H9 (cell line): Measurements from ENCODE around the gene ZNF385B. TPM values are rescaled to one million over a fixed set of nuclear protein-coding genes. Genes with fewer than 3 reads are reported as not detected.

ENCODE experiments used
- DNase-seq: peaks from one replicate; pipeline ENCODE4 v3.0.0-alpha.2; 2017
- H2AFZ ChIP-seq: one replicate; pipeline ENCODE4 v1.6.1; 2013; ENCODE audit warnings: mild to moderate bottlenecking, low read length, control low read depth, moderate library complexity
- H2AK5ac ChIP-seq: 2 replicates; pipeline ENCODE4 v1.6.1; 2013; ENCODE audit warnings: low read length, control low read depth, mixed read lengths; ENCODE audit not compliant: insufficient read length
- H2BK120ac ChIP-seq: one replicate; pipeline ENCODE4 v1.6.1; 2013; ENCODE audit warnings: low read depth, mild to moderate bottlenecking, low read length, control low read depth, inconsistent platforms; ENCODE audit not compliant: poor library complexity, severe bottlenecking
- H2BK12ac ChIP-seq: 2 replicates; pipeline ENCODE4 v1.6.1; 2013; ENCODE audit warnings: low read length, control low read depth, mixed read lengths, low read depth; ENCODE audit not compliant: insufficient read length
- H2BK15ac ChIP-seq: 2 replicates; pipeline ENCODE4 v1.6.1; 2013; ENCODE audit warnings: low read depth, low read length, control low read depth
- H2BK20ac ChIP-seq: one replicate; pipeline ENCODE4 v1.6.1; 2013; ENCODE audit warnings: low read depth, mild to moderate bottlenecking, low read length, control low read depth, inconsistent platforms; ENCODE audit not compliant: poor library complexity, severe bottlenecking
- H2BK5ac ChIP-seq: 2 replicates; pipeline ENCODE4 v1.6.1; 2013; ENCODE audit warnings: low read length, control low read depth, mixed read lengths; ENCODE audit not compliant: insufficient read length
- H3K14ac ChIP-seq: 2 replicates; pipeline ENCODE4 v1.6.1; 2013; ENCODE audit warnings: low read length, control low read depth; ENCODE audit not compliant: insufficient read depth
- H3K18ac ChIP-seq: 2 replicates; pipeline ENCODE4 v1.6.1; 2013; ENCODE audit warnings: low read depth, mild to moderate bottlenecking, mixed read lengths, low read length, control low read depth; ENCODE audit not compliant: insufficient read length
- H3K23ac ChIP-seq: 2 replicates; pipeline ENCODE4 v1.6.1; 2013; ENCODE audit warnings: low read length, control low read depth, mixed read lengths, low read depth; ENCODE audit not compliant: insufficient read length
- H3K23me2 ChIP-seq: 2 replicates; pipeline ENCODE4 v1.6.1; 2013; ENCODE audit warnings: low read depth, mild to moderate bottlenecking, mixed read lengths, low read length, control low read depth; ENCODE audit not compliant: insufficient read length, poor library complexity, severe bottlenecking
- H3K27ac ChIP-seq: 2 replicates; pipeline ENCODE4 v1.5.1; 2013; ENCODE audit warnings: low read length, control low read depth, mixed read lengths, low read depth; ENCODE audit not compliant: insufficient read length
- H3K27me3 ChIP-seq: 2 replicates; pipeline ENCODE4 v1.6.1; 2013; ENCODE audit warnings: low read length, control low read depth, inconsistent platforms; ENCODE audit not compliant: insufficient read depth
- H3K4ac ChIP-seq: 2 replicates; pipeline ENCODE4 v1.6.1; 2013; ENCODE audit warnings: low read depth, mild to moderate bottlenecking, control low read depth, inconsistent platforms, low read length, moderate library complexity
- H3K4me1 ChIP-seq: 2 replicates; pipeline ENCODE4 v1.6.1; 2013; ENCODE audit warnings: low read length, control low read depth, inconsistent platforms; ENCODE audit not compliant: insufficient read depth
- H3K4me2 ChIP-seq: 2 replicates; pipeline ENCODE4 v1.6.1; 2013; ENCODE audit warnings: low read length, control low read depth, mixed read lengths; ENCODE audit not compliant: insufficient read length, insufficient read depth
- H3K56ac ChIP-seq: 2 replicates; pipeline ENCODE4 v1.6.1; 2013; ENCODE audit warnings: low read depth, mild to moderate bottlenecking, mixed read lengths, low read length, control low read depth; ENCODE audit not compliant: insufficient read length
- H3K79me1 ChIP-seq: 2 replicates; pipeline ENCODE4 v1.6.1; 2013; ENCODE audit warnings: low read depth, mild to moderate bottlenecking, moderate library complexity, low read length, control low read depth, inconsistent platforms; ENCODE audit not compliant: insufficient read depth, poor library complexity, severe bottlenecking
- H3K79me2 ChIP-seq: 2 replicates; pipeline ENCODE4 v1.6.1; 2013; ENCODE audit warnings: low read length, control low read depth, inconsistent platforms; ENCODE audit not compliant: insufficient read depth
- H3K9ac ChIP-seq: 2 replicates; pipeline ENCODE4 v1.6.1; 2013; ENCODE audit warnings: low read length, control low read depth, mixed read lengths; ENCODE audit not compliant: insufficient read length; ENCODE audit errors: extremely low read depth
- H3K9me3 ChIP-seq: one replicate; pipeline ENCODE4 v1.6.1; 2013; ENCODE audit warnings: low read depth, low read length, inconsistent platforms; ENCODE audit not compliant: control insufficient read depth
- H3T11ph ChIP-seq: one replicate; pipeline ENCODE4 v1.6.1; 2013; ENCODE audit warnings: mild to moderate bottlenecking, low read length, control low read depth, inconsistent platforms
- H4K20me1 ChIP-seq: one replicate; pipeline ENCODE4 v1.6.1; 2013; ENCODE audit not compliant: control insufficient read depth, insufficient read length, insufficient read depth
- H4K5ac ChIP-seq: 2 replicates; pipeline ENCODE4 v1.6.1; 2013; ENCODE audit warnings: low read depth, mild to moderate bottlenecking, mixed read lengths, low read length, control low read depth; ENCODE audit not compliant: insufficient read length
- H4K8ac ChIP-seq: replicated peaks from 2 replicates; pipeline ENCODE4 v1.6.1; 2013; ENCODE audit warnings: low read length, control low read depth, mixed read lengths, low read depth; ENCODE audit not compliant: insufficient read length
- H4K91ac ChIP-seq: 2 replicates; pipeline ENCODE4 v1.6.1; 2013; ENCODE audit warnings: low read depth, mild to moderate bottlenecking, moderate library complexity, mixed read lengths, low read length, control low read depth; ENCODE audit not compliant: insufficient read length
- H3K27ac Mint-ChIP-seq, 3 experiments: 2 replicates in 2 of 3; 3 replicates in 1 of 3; pipeline ENCODE4 v1.8.0; 2020 to 2021; ENCODE audit warnings: mixed read lengths in 3 of 3, mild to moderate bottlenecking in 1 of 3, moderate library complexity in 1 of 3
- H3K27me3 Mint-ChIP-seq: 2 replicates; pipeline ENCODE4 v1.8.0; 2021; ENCODE audit warnings: low read depth, mild to moderate bottlenecking, moderate library complexity, mixed read lengths
- H3K36me3 Mint-ChIP-seq, 3 experiments: 2 replicates in 2 of 3; 3 replicates in 1 of 3; pipeline ENCODE4 v1.8.0; 2020 to 2021; ENCODE audit warnings: low read depth in 3 of 3, mixed read lengths in 3 of 3; ENCODE audit not compliant: insufficient read depth in 1 of 3
- H3K4me1 Mint-ChIP-seq, 2 experiments: 2 replicates each; pipeline ENCODE4 v1.8.0; 2020; ENCODE audit warnings: mixed read lengths in 2 of 2
- H3K4me3 Mint-ChIP-seq, 2 experiments: 2 replicates in 1 of 2; 3 replicates in 1 of 2; pipeline ENCODE4 v1.8.0; 2020 to 2021; ENCODE audit warnings: mild to moderate bottlenecking in 2 of 2, mixed read lengths in 2 of 2, moderate library complexity in 1 of 2
- H3K9me3 Mint-ChIP-seq, 2 experiments: 2 replicates in 1 of 2; 3 replicates in 1 of 2; pipeline ENCODE4 v1.8.0; 2020; ENCODE audit warnings: mild to moderate bottlenecking in 2 of 2, mixed read lengths in 2 of 2, moderate library complexity in 1 of 2
- CTCF ChIP-seq: fragments of 200-600 bp; sonication (generic); conservative IDR thresholded peaks from 3 replicates; pipeline ENCODE4 v1.8.0; 2021; ENCODE audit warnings: antibody characterized with exemption, mild to moderate bottlenecking
- WGBS: extraction: QIAGEN DNeasy Blood & Tissue Kit; methylation state at CpG from one replicate; pipeline ENCODE4 v1.1.7; 2013; ENCODE audit warnings: missing lambda C conversion rate, low lambda C conversion rate, mixed read lengths; ENCODE audit not compliant: insufficient read length; ENCODE audit errors: extremely low coverage; 5-methylcytosine and 5-hydroxymethylcytosine counted together
- total RNA-seq: library from RNA; stranded (reverse); gene quantifications from 2 replicates; pipeline ENCODE4 v1.2.1, GENCODE V29; 2021

The ZNF385B gene
- total RNA-seq, 1 experiment from 2014 or later: 2.1 TPM

- Histone ChIP-seq H4K20me1 (no peaks in the 10 kb centered on the region), H2BK12ac (no peak overlapping the region), H3K4me2 (no peak overlapping the region), H3K9me3 (no peaks in the 10 kb centered on the region), H2BK5ac (no peak overlapping the region), H3K9ac (no peak overlapping the region), H3K18ac (no peak overlapping the region), H3K23me2 (no peaks in the 10 kb centered on the region), H3K79me1 (no peaks in the 10 kb centered on the region), H3K79me2 (no peaks in the 10 kb centered on the region), H4K5ac (no peak overlapping the region), H4K91ac (no peak overlapping the region), H3K27ac (no peak overlapping the region), H3K56ac (no peak overlapping the region), H3T11ph (no peak overlapping the region), H4K8ac (no peak overlapping the region), H3K27me3 (no peaks in the 10 kb centered on the region), H2BK20ac (no peak overlapping the region), H3K4ac (no peak overlapping the region), H2AK5ac (no peak overlapping the region), H3K4me1 (no peaks in the 10 kb centered on the region; the same call in 1 of the 2 replicates), H3K14ac (no peak overlapping the region), H3K23ac (no peak overlapping the region), H2BK120ac (no peak overlapping the region), H2BK15ac (no peak overlapping the region), H2AFZ (no peak overlapping the region)
- Mint-ChIP-seq H3K27me3 (peaks cover 2% of the 10 kb centered on the region; the same call in 1 of the 2 replicates), H3K9me3 (peaks cover 5 to 9% of the 10 kb centered on the region in 2 experiments; a peak in 3 of 5 replicates), H3K27ac (peak overlapping the region in 1 of 3 experiments; percentile 51; a peak in 1 of 7 replicates), H3K4me1 (peaks cover 11 to 14% of the 10 kb centered on the region in 2 experiments), H3K4me3 (no peak overlapping the region), H3K36me3 (peaks cover 0 to 5% (median 0%) of the 10 kb centered on the region in 3 experiments; a peak in 4 of 7 replicates)
- no CpG with 5 or more reads among the region's 6 CpGs for WGBS
- TF ChIP-seq CTCF: no peak
- DNase-seq: no peak
These were observed 21.7 kb upstream of the ZNF385B start for GRCh38 chr2:179882851-179883806.
